ENCODE results near the gene AGRN.
"Not testable (repeated sequence)": the region's sequence is repeated elsewhere in the genome, so short reads cannot be mapped to it uniquely, and the experiment has no call there.

The AGRN gene

GRCh38 chr1:981955-982558 is 37.9 kb upstream of the AGRN start, which contains the start of gene PERM1:
Gene PERM1 (minus strand): TSS chr1:982093. CDS start chr1:981029, 1,064 bp downstream.
- no peak for DNase-seq

- DNase-seq, result no peak
Observed at GRCh38 chr1:982765-983436, 37.0 kb upstream of the AGRN start.

- peak; percentile 48 for DNase-seq
Observed at GRCh38 chr1:983798-984475, 36.0 kb upstream of the AGRN start.

GRCh38 chr1:984476-984814 is 35.5 kb upstream of the AGRN start:
- no peak for DNase-seq

GRCh38 chr1:985126-985525 is 34.8 kb upstream of the AGRN start:
- no peak for DNase-seq

GRCh38 chr1:988061-988460 is 31.9 kb upstream of the AGRN start:
- DNase-seq, result not testable (repeated sequence)

- DNase-seq, result not testable (repeated sequence)
Observed at GRCh38 chr1:991275-991674, 28.6 kb upstream of the AGRN start.

- DNase-seq, result no peak
Observed at GRCh38 chr1:991895-992294, 28.0 kb upstream of the AGRN start.

GRCh38 chr1:992362-992761 is 27.6 kb upstream of the AGRN start:
- no peak for DNase-seq

- no peak for DNase-seq
Observed at GRCh38 chr1:993379-993995, 26.4 kb upstream of the AGRN start.

GRCh38 chr1:994546-994945 is 25.4 kb upstream of the AGRN start:
- not testable (repeated sequence) for DNase-seq

- DNase-seq, result no peak
Observed at GRCh38 chr1:995665-996633, 24.0 kb upstream of the AGRN start.

GRCh38 chr1:996851-997712 is 22.8 kb upstream of the AGRN start:
- no peak for DNase-seq

- no peak for DNase-seq
Observed at GRCh38 chr1:997713-997992, 22.3 kb upstream of the AGRN start.

GRCh38 chr1:997993-998744 is 21.8 kb upstream of the AGRN start:
- no peak for DNase-seq

GRCh38 chr1:998745-998994 is 21.2 kb upstream of the AGRN start:
- no peak for DNase-seq

- DNase-seq, result no peak
Observed at GRCh38 chr1:998995-999724, 20.8 kb upstream of the AGRN start.

GRCh38 chr1:999725-1000356 is 20.1 kb upstream of the AGRN start, which contains the start of gene HES4:
Gene HES4 (minus strand): TSS chr1:1000097. CDS start chr1:999973, 124 bp downstream.
- peak; percentile 60 for DNase-seq

GRCh38 chr1:1000357-1001056 is 19.4 kb upstream of the AGRN start:
- peak; percentile 77 for DNase-seq

All from stimulated activated CD4-positive, alpha-beta T cell treated with anti-CD3 and anti-CD28 coated beads, Interleukin-1b, Interleukin-23, amount 100 ng/mL, for 48 hours (primary cell).